Measurements from ENCODE around the gene KRTAP5-3.

DNA sequence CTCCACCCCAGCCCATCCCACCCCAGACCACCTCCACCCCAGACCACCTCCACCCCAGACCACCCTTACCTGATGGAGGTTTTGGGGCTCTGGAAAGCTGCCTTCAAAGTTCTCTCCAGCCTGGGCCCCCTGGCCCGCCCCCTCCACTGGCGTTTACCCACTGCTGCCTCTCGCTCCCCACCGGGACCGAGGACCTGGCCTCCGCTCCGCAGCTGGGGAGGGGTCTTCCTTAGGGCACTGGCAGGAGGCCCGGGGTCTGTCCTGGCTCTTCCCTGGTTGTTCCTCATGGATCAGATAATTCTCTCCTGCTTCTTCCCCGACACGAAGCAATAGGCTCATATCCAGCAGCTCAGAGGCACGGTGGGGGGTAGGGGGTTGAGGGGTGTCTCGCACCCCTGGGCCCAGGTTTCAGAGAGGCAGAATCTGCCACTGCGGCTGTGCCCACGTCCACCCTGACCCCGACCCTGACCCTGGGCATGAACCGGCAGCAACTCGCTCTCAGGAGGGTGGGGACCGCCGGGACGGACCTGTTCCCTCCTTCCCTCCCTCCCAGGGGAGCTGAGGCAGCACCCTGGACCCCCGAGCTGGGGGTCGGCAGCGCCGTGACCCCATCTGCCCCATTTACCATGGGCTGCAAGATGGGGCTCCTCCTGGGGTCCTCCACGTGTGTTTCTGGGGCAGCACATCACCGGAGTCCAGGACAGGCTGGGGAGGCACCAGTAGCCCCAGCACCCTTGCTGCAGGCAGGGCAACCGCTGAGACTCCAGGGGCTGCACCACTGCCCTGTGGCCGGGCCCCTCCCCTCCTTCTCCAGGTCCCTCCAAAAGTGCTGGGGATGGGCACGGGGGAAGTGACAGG lies 34.3 kb upstream of the KRTAP5-3 start:
- TF ChIP-seq, protein P1, sequence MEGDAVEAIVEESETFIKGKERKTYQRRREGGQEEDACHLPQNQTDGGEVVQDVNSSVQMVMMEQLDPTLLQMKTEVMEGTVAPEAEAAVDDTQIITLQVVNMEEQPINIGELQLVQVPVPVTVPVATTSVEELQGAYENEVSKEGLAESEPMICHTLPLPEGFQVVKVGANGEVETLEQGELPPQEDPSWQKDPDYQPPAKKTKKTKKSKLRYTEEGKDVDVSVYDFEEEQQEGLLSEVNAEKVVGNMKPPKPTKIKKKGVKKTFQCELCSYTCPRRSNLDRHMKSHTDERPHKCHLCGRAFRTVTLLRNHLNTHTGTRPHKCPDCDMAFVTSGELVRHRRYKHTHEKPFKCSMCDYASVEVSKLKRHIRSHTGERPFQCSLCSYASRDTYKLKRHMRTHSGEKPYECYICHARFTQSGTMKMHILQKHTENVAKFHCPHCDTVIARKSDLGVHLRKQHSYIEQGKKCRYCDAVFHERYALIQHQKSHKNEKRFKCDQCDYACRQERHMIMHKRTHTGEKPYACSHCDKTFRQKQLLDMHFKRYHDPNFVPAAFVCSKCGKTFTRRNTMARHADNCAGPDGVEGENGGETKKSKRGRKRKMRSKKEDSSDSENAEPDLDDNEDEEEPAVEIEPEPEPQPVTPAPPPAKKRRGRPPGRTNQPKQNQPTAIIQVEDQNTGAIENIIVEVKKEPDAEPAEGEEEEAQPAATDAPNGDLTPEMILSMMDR (IDR thresholded peaks at IDR 0.05) = no peak
- TF ChIP-seq POLR2A (IDR thresholded peaks at IDR 0.05) = no peak

Data from thyroid gland (tissue), 4 donors.